MCF 10A (cell line): ENCODE measurements around the gene SLC25A26. TPM values are rescaled to one million over a fixed set of nuclear protein-coding genes. Genes with fewer than 3 reads are reported as not detected.
"Not testable (repeated sequence)": the region's sequence is repeated elsewhere in the genome, so short reads cannot be mapped to it uniquely, and the experiment has no call there.

ENCODE experiments used
- BruUV-seq: library from RNA; stranded (reverse); fragments of 400-500 nt; replicated peaks from 2 replicates; lab custom pipeline; 2021; lab: Mats Ljungman, UMichigan
- CTCF ChIA-PET: fragments of 300-600 bp; sonication (Branson Sonifier 250); formaldehyde crosslinking; extraction: SDS; loops from one replicate; lab custom pipeline; 2021; ENCODE audit warnings: antibody characterized with exemption, inconsistent platforms; lab: Yijun Ruan, JAX
- POLR2A ChIA-PET: fragments of 300-600, 350-650 bp; sonication (Branson Sonifier 250); formaldehyde crosslinking; extraction: SDS; loops from one replicate; lab custom pipeline; 2020; ENCODE audit warnings: antibody characterized with exemption, inconsistent platforms; lab: Yijun Ruan, JAX
- DNase-seq: peaks from one replicate; pipeline ENCODE4 v3.0.0-alpha.2; 2018; ENCODE audit not compliant: unreplicated experiment
- H3K27ac Mint-ChIP-seq: one replicate; pipeline ENCODE4 v1.8.0; 2022; ENCODE audit warnings: mild to moderate bottlenecking, low read depth, mixed read lengths; ENCODE audit not compliant: unreplicated experiment
- H3K27me3 Mint-ChIP-seq: one replicate; pipeline ENCODE4 v1.8.0; 2022; ENCODE audit warnings: mixed read lengths; ENCODE audit not compliant: insufficient read depth, unreplicated experiment
- H3K36me3 Mint-ChIP-seq: one replicate; pipeline ENCODE4 v1.8.0; 2022; ENCODE audit warnings: mild to moderate bottlenecking, moderate library complexity, mixed read lengths; ENCODE audit not compliant: insufficient read depth, unreplicated experiment
- H3K4me1 Mint-ChIP-seq: one replicate; pipeline ENCODE4 v1.8.0; 2022; ENCODE audit warnings: mixed read lengths; ENCODE audit not compliant: insufficient read depth, unreplicated experiment
- H3K4me3 Mint-ChIP-seq: one replicate; pipeline ENCODE4 v1.8.0; 2022; ENCODE audit warnings: mild to moderate bottlenecking, moderate library complexity, mixed read lengths; ENCODE audit not compliant: unreplicated experiment
- H3K9me3 Mint-ChIP-seq: one replicate; pipeline ENCODE4 v1.8.0; 2022; ENCODE audit warnings: mixed read lengths; ENCODE audit not compliant: unreplicated experiment
- CTCF ChIP-seq: fragments of 200-600 bp; IDR thresholded peaks from one replicate; pipeline ENCODE4 v1.8.0; 2022; ENCODE audit warnings: antibody characterized with exemption, mild to moderate bottlenecking; ENCODE audit not compliant: unreplicated experiment
- intact Hi-C: fragments of 100-400 bp; cut with micrococcal nuclease; formaldehyde crosslinking; loops from 2 replicates; pipeline ENCODE4 v1.14.1; 2022
- total RNA-seq: library from RNA; stranded (reverse); gene quantifications from 2 replicates; pipeline ENCODE4 v1.2.3, GENCODE V29; 2022

SLC25A26 gene
- total RNA-seq, 1 experiment from 2014 or later, result 24.8 TPM

- Mint-ChIP-seq H3K27me3 (no peaks in the 10 kb centered on the region), H3K27ac (no peak overlapping the region), H3K4me3 (no peak overlapping the region), H3K36me3 (peaks cover 7% of the 10 kb centered on the region), H3K9me3 (no peaks in the 10 kb centered on the region), H3K4me1 (no peaks in the 10 kb centered on the region)
- DNase-seq, result no peak
- no TSS peak for BruUV-seq
- intact Hi-C loops, result loop anchor here (10.0 kb wide), 1 partner anchor 134 kb away; no protein-coding TSS in a partner anchor
- POLR2A ChIA-PET, result no interaction called here
- CTCF ChIA-PET, result interaction anchor here (0.8 to 3.2 kb wide), 5 partner anchors 11 to 551 kb away, joined by 3 to 10 read pairs (median 4); no protein-coding TSS in a partner anchor
- no peak for TF ChIP-seq CTCF
These were observed 50.4 kb downstream of the SLC25A26 start for GRCh38 chr3:66271231-66271630.

- CTCF ChIA-PET, result interaction anchor here (0.6 to 3.2 kb wide), 4 partner anchors 12 to 550 kb away, joined by 3 to 10 read pairs (median 4); no protein-coding TSS in a partner anchor
These were observed 51.2 kb downstream of the SLC25A26 start for GRCh38 chr3:66272016-66272415.

GRCh38 chr3:66274837-66275236 is 54.0 kb downstream of the SLC25A26 start:
- H3K36me3 Mint-ChIP-seq, H3K27me3 Mint-ChIP-seq, BruUV-seq, H3K9me3 Mint-ChIP-seq, DNase-seq, H3K4me1 Mint-ChIP-seq, H3K27ac Mint-ChIP-seq, POLR2A ChIA-PET, H3K4me3 Mint-ChIP-seq, CTCF ChIA-PET: not testable (repeated sequence)
- intact Hi-C loops, result loop anchor here (5.0 to 10.0 kb wide), 3 partner anchors 130 to 562 kb away; partner anchors contain the start of gene LRIG1

More at GRCh38 chr3:66272016-66272415, 51.2 kb downstream of the SLC25A26 start:
- no peaks in the 10 kb centered on the region for H3K9me3 Mint-ChIP-seq
- POLR2A ChIA-PET, result no interaction called here
- H3K4me3 Mint-ChIP-seq, result no peak overlapping the region
- no peaks in the 10 kb centered on the region for H3K4me1 Mint-ChIP-seq
- DNase-seq, result no peak
- peaks cover 7% of the 10 kb centered on the region for H3K36me3 Mint-ChIP-seq
- H3K27me3 Mint-ChIP-seq, result no peaks in the 10 kb centered on the region
- intact Hi-C loops, result loop anchor here (10.0 kb wide), 1 partner anchor 133 kb away; no protein-coding TSS in a partner anchor
- BruUV-seq, result no TSS peak
- TF ChIP-seq CTCF, result no peak
- no peak overlapping the region for H3K27ac Mint-ChIP-seq

GRCh38 chr3:66276705-66277274 is 56.0 kb downstream of the SLC25A26 start:
- ChIA-PET CTCF (interaction anchor here (0.5 to 4.5 kb wide), 24 partner anchors 10 to 1992 kb away, joined by 3 to 39 read pairs (median 4); no protein-coding TSS in a partner anchor), POLR2A (interaction anchor here (0.8 to 1.2 kb wide), 2 partner anchors 23 to 545 kb away, joined by 3 to 7 read pairs; no protein-coding TSS in a partner anchor)
- H3K9me3 Mint-ChIP-seq, result no peaks in the 10 kb centered on the region
- H3K4me1 Mint-ChIP-seq, result no peaks in the 10 kb centered on the region
- no peaks in the 10 kb centered on the region for H3K36me3 Mint-ChIP-seq
- H3K4me3 Mint-ChIP-seq, result no peak overlapping the region
- H3K27me3 Mint-ChIP-seq, result no peaks in the 10 kb centered on the region
- BruUV-seq, result no TSS peak
- no peak overlapping the region for H3K27ac Mint-ChIP-seq
- intact Hi-C loops, result loop anchor here (1.0 to 10.0 kb wide), 4 partner anchors 128 to 561 kb away; partner anchors contain the start of gene LRIG1
- peak; percentile 56 for TF ChIP-seq CTCF
- DNase-seq, result peak; percentile 68
